ENCODE data around the gene RAD50. TPM values are rescaled to one million over a fixed set of nuclear protein-coding genes. Genes with fewer than 3 reads are reported as not detected.

Gene RAD50
- total and polyA plus RNA-seq, 7 experiments from 2014 or later: 14.8 to 35.4 (median 25.2) TPM

DNA sequence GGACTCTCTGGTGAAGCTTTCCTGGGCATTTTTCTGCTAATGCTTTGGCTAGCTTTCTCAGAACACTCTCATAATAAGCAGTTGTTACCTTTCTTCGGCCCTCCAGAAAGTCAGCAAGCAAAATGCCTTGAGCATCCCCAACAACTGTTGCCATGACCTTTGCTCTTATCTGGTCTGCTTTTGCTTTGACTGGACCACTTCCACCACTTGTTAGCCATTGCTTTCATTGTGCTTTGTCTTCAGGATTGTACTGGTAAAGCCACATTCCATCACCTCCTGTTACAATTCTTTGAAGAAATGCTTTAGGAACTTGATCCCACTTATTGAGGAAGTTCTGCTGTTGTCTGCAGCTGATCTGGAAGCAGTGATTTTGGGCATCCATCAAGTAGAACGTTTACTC, 35.7 kb downstream of the RAD50 start:
- DNase-seq (no peak), ATAC-seq (no peak)
- no peaks in the 10 kb centered on the region for H3K9me3 ChIP-seq (ENCODE audit: control insufficient read depth in 2 of 3, low read length in 3 of 3)
- no peaks in the 10 kb centered on the region for H3K27me3 ChIP-seq (ENCODE audit: control insufficient read depth in 2 of 2, insufficient read depth in 2 of 2, low read length in 2 of 2)
- POLR2A ChIA-PET: no interaction called here
- Mint-ChIP-seq H3K36me3 (peaks cover 12 to 68% (median 30%) of the 10 kb centered on the region in 5 donors), H3K9me3 (no peaks in the 10 kb centered on the region), H3K27me3 (no peaks in the 10 kb centered on the region), H3K4me3 (no peak overlapping the region), H3K27ac (no peak overlapping the region), H3K4me1 (peaks cover 0 to 17% (median 0%) of the 10 kb centered on the region in 7 donors)
- H3K27ac ChIP-seq (ENCODE audit: low read depth, low read length): no peak overlapping the region
- H3K4me1 ChIP-seq (ENCODE audit: control insufficient read depth in 2 of 2, insufficient read depth in 2 of 2, low read length in 2 of 2): no peaks in the 10 kb centered on the region
- CTCF ChIA-PET: no interaction called here
- H3K36me3 ChIP-seq (ENCODE audit: control insufficient read depth in 2 of 3, insufficient read depth in 3 of 3, low read length in 3 of 3): peaks cover 3 to 62% (median 32%) of the 10 kb centered on the region in 3 experiments
- H3K4me3 ChIP-seq (ENCODE audit: low read length): no peak overlapping the region
- intact Hi-C loops (cut with micrococcal nuclease): loop anchor here (1.0 to 5.0 kb wide), 2 partner anchors 65 to 66 kb away; no protein-coding TSS in a partner anchor

GRCh38 chr5:132594170-132594569, 37.4 kb downstream of the RAD50 start:
- Histone ChIP-seq H3K27ac (ENCODE audit: low read depth, low read length) (no peak overlapping the region), H3K4me1 (ENCODE audit: control insufficient read depth in 2 of 2, insufficient read depth in 2 of 2, low read length in 2 of 2) (no peaks in the 10 kb centered on the region), H3K9me3 (ENCODE audit: control insufficient read depth in 2 of 3, low read length in 3 of 3) (no peaks in the 10 kb centered on the region), H3K4me3 (ENCODE audit: low read length) (no peak overlapping the region), H3K27me3 (ENCODE audit: control insufficient read depth in 2 of 2, insufficient read depth in 2 of 2, low read length in 2 of 2) (no peaks in the 10 kb centered on the region), H3K36me3 (ENCODE audit: control insufficient read depth in 2 of 3, insufficient read depth in 3 of 3, low read length in 3 of 3) (peaks cover 3 to 61% (median 24%) of the 10 kb centered on the region in 3 experiments)
- Mint-ChIP-seq H3K9me3 (no peaks in the 10 kb centered on the region), H3K27ac (no peak overlapping the region), H3K4me3 (no peak overlapping the region), H3K36me3 (peaks cover 12 to 64% (median 30%) of the 10 kb centered on the region in 5 donors), H3K4me1 (peaks cover 0 to 19% (median 0%) of the 10 kb centered on the region in 7 donors), H3K27me3 (no peaks in the 10 kb centered on the region)
- CTCF ChIA-PET: no interaction called here
- ATAC-seq (no peak), DNase-seq (no peak)
- intact Hi-C loops (cut with micrococcal nuclease): loop anchor here in 1 of 2 donors (5.0 kb wide), 1 partner anchor 67 kb away; no protein-coding TSS in a partner anchor
- POLR2A ChIA-PET: no interaction called here

GRCh38 chr5:132595624-132596023, 38.8 kb downstream of the RAD50 start:
- Mint-ChIP-seq H3K9me3 (no peaks in the 10 kb centered on the region), H3K27me3 (no peaks in the 10 kb centered on the region), H3K36me3 (peaks cover 12 to 61% (median 32%) of the 10 kb centered on the region in 5 donors), H3K4me3 (no peak overlapping the region), H3K4me1 (peaks cover 0 to 23% (median 0%) of the 10 kb centered on the region in 7 donors), H3K27ac (no peak overlapping the region)
- Histone ChIP-seq H3K9me3 (ENCODE audit: control insufficient read depth in 2 of 3, low read length in 3 of 3) (no peaks in the 10 kb centered on the region), H3K27ac (ENCODE audit: low read depth, low read length) (no peak overlapping the region), H3K4me3 (ENCODE audit: low read length) (no peak overlapping the region), H3K36me3 (ENCODE audit: control insufficient read depth in 2 of 3, insufficient read depth in 3 of 3, low read length in 3 of 3) (peaks cover 3 to 69% (median 21%) of the 10 kb centered on the region in 3 experiments), H3K27me3 (ENCODE audit: control insufficient read depth in 2 of 2, insufficient read depth in 2 of 2, low read length in 2 of 2) (no peaks in the 10 kb centered on the region), H3K4me1 (ENCODE audit: control insufficient read depth in 2 of 2, insufficient read depth in 2 of 2, low read length in 2 of 2) (no peaks in the 10 kb centered on the region)
- ChIA-PET CTCF (interaction anchor here (0.7 kb wide), 1 partner anchor 89 kb away, joined by 4 read pairs; no protein-coding TSS in a partner anchor), POLR2A (no interaction called here)
- intact Hi-C loops (cut with micrococcal nuclease): no loop called here
- no peak for DNase-seq
- ATAC-seq: no peak

DNA sequence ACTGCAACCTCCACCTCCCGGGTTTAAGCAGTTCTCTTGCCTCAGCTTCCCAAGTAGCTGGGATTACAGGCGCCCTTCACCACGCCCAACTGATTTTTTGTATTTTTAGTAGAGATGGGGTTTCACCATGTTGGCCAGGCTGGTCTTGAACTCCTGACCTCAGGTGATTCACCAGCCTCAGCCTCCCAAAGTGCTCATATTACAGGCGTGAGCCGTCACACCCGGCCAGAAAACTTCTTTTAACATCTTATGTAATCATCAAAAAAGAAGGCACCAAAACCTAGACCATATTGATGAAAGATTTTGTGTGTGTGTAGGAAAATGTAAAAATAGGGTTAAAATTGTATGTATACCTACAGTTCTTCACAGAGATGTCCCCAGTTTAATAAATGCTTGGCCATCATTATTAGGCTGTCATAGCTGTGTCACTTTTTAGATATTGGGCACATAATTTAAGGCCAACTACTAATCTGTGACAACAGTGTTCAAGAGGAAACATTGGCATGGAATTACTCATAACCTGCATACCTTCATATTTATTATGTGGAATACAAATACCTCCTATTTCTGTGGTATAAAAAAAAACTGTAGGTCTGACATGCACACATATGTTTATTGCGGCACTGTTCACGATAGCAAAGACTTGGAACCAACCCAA, 44.4 kb downstream of the RAD50 start:
- Mint-ChIP-seq H3K9me3 (no peaks in the 10 kb centered on the region), H3K4me3 (no peak overlapping the region), H3K4me1 (peaks cover 0 to 9% (median 0%) of the 10 kb centered on the region in 7 donors), H3K27me3 (no peaks in the 10 kb centered on the region), H3K27ac (no peak overlapping the region), H3K36me3 (peaks cover 21 to 58% (median 46%) of the 10 kb centered on the region in 5 donors)
- Histone ChIP-seq H3K4me1 (ENCODE audit: control insufficient read depth in 2 of 2, insufficient read depth in 2 of 2, low read length in 2 of 2) (no peaks in the 10 kb centered on the region), H3K27ac (ENCODE audit: low read depth, low read length) (no peak overlapping the region), H3K9me3 (ENCODE audit: control insufficient read depth in 2 of 3, low read length in 3 of 3) (no peaks in the 10 kb centered on the region), H3K36me3 (ENCODE audit: control insufficient read depth in 2 of 3, insufficient read depth in 3 of 3, low read length in 3 of 3) (peaks cover 5 to 63% (median 7%) of the 10 kb centered on the region in 3 experiments), H3K4me3 (ENCODE audit: low read length) (no peak overlapping the region), H3K27me3 (ENCODE audit: control insufficient read depth in 2 of 2, insufficient read depth in 2 of 2, low read length in 2 of 2) (no peaks in the 10 kb centered on the region)
- ATAC-seq (no peak), DNase-seq (no peak)
- intact Hi-C loops (cut with micrococcal nuclease): no loop called here
- ChIA-PET POLR2A (no interaction called here), CTCF (no interaction called here)

DNA sequence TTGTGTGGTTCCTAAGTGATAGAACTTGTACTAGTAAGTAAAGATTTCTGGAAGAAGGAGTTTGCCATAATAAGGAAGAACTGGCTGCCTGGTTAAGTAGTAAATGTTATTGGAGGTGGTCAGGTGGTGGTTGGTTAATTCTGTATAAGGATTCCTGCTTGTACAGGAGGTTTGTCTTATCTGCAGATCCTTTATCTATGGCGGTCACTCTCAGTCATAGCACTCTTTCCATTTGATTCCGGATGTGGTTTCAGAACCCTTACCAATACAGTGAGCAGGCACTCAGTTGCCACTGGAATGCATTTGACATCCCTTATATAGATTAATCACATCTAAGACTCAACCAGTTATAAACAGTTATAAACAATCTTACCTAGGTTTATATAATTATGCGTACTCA, 50.3 kb downstream of the RAD50 start:
- no peak overlapping the region for H3K27ac Mint-ChIP-seq
- POLR2A ChIA-PET: interaction anchor here (0.7 kb wide), 1 partner anchor 122 kb away, joined by 3 read pairs; no protein-coding TSS in a partner anchor
- H3K36me3 Mint-ChIP-seq: peaks cover 23 to 71% (median 55%) of the 10 kb centered on the region in 5 donors
- Histone ChIP-seq H3K36me3 (ENCODE audit: control insufficient read depth in 2 of 3, insufficient read depth in 3 of 3, low read length in 3 of 3) (peaks cover 3 to 51% (median 7%) of the 10 kb centered on the region in 3 experiments), H3K27me3 (ENCODE audit: control insufficient read depth in 2 of 2, insufficient read depth in 2 of 2, low read length in 2 of 2) (no peaks in the 10 kb centered on the region), H3K9me3 (ENCODE audit: control insufficient read depth in 2 of 3, low read length in 3 of 3) (peaks cover 0 to 4% (median 0%) of the 10 kb centered on the region in 3 experiments), H3K4me3 (ENCODE audit: low read length) (no peak overlapping the region), H3K4me1 (ENCODE audit: control insufficient read depth in 2 of 2, insufficient read depth in 2 of 2, low read length in 2 of 2) (no peaks in the 10 kb centered on the region), H3K27ac (ENCODE audit: low read depth, low read length) (no peak overlapping the region)
- H3K4me1 Mint-ChIP-seq: peaks cover 0 to 4% (median 0%) of the 10 kb centered on the region in 7 donors
- H3K4me3 Mint-ChIP-seq: no peak overlapping the region
- DNase-seq (no peak), ATAC-seq (no peak)
- CTCF ChIA-PET: no interaction called here
- no peaks in the 10 kb centered on the region for H3K27me3 Mint-ChIP-seq
- intact Hi-C loops (cut with micrococcal nuclease): no loop called here
- peaks cover 0 to 5% (median 0%) of the 10 kb centered on the region in 11 donors for H3K9me3 Mint-ChIP-seq

- no peak overlapping the region for H3K27ac ChIP-seq (ENCODE audit: low read depth, low read length)
- peaks cover 0 to 5% (median 0%) of the 10 kb centered on the region in 11 donors for H3K9me3 Mint-ChIP-seq
Observed at GRCh38 chr5:132608107-132608506, 51.3 kb downstream of the RAD50 start.

More at GRCh38 chr5:132608107-132608506, 51.3 kb downstream of the RAD50 start:
- Histone ChIP-seq H3K27me3 (ENCODE audit: control insufficient read depth in 2 of 2, insufficient read depth in 2 of 2, low read length in 2 of 2) (no peaks in the 10 kb centered on the region), H3K4me3 (ENCODE audit: low read length) (no peak overlapping the region), H3K4me1 (ENCODE audit: control insufficient read depth in 2 of 2, insufficient read depth in 2 of 2, low read length in 2 of 2) (no peaks in the 10 kb centered on the region), H3K9me3 (ENCODE audit: control insufficient read depth in 2 of 3, low read length in 3 of 3) (peaks cover 0 to 4% (median 0%) of the 10 kb centered on the region in 3 experiments), H3K36me3 (ENCODE audit: control insufficient read depth in 2 of 3, insufficient read depth in 3 of 3, low read length in 3 of 3) (peaks cover 3 to 48% (median 10%) of the 10 kb centered on the region in 3 experiments)
- intact Hi-C loops (cut with micrococcal nuclease): no loop called here
- H3K4me3 Mint-ChIP-seq: no peak overlapping the region
- H3K27me3 Mint-ChIP-seq: no peaks in the 10 kb centered on the region
- H3K4me1 Mint-ChIP-seq: peaks cover 0 to 4% (median 0%) of the 10 kb centered on the region in 7 donors
- no peak overlapping the region for H3K27ac Mint-ChIP-seq
- ChIA-PET CTCF (no interaction called here), POLR2A (no interaction called here)
- ATAC-seq (no peak), DNase-seq (no peak)
- peaks cover 23 to 71% (median 53%) of the 10 kb centered on the region in 5 donors for H3K36me3 Mint-ChIP-seq

Data from naive thymus-derived CD4-positive, alpha-beta T cell (primary cell).